Measurements from ENCODE around the gene DMAP1. TPM values are rescaled to one million over a fixed set of nuclear protein-coding genes. Genes with fewer than 3 reads are reported as not detected.

The DMAP1 gene
- total RNA-seq, 2 donors from 2014 or later, result 39.0 to 44.4 TPM

DNA sequence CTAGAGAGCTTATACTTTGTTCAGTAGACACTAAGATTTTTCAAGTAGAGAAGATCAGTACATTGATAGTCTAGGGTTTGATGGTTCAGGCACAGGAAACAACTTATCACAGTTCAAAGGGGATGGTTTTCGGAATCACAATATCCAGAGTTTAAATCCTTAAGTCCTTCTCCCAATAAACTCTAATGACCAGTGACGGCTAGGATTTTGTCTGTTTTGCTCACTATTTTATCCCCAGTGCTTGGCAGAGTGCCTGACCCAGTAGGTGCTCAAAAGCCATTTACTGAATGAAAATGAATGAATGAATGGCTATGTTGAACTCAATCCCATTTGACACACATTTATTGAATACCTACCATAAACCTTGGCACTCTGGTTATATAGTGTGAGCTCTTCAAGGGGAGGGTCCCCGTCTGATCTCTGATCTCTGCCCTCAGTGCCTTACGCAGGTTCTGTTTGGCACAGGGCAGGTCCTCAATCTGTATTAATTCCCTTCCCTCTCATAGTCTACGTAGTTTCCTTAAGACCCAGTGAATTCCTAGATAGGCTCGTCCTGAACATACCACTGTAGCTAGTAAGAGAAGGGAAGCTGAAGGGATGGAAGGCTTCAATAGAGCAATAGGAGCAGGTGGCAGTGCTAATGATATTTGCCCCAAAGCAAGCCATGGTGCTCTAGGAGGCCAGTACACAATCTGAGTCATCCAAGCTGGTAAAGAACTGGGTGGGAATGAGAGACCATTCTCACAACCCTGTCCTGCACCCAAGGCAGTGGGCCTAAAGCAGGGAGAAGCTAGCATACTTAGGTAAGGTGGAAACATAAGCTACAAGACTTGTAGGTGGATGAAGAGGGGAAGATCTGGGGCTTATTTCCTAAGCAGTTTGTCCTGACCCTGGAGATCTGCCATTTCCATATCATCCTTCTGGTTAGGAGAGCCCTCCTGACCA lies 53.4 kb downstream of the DMAP1 start:
- intact Hi-C loops (cut with DNase I, micrococcal nuclease), result no loop called here
- peak in 1 of 2 donors; percentile 42 for DNase-seq
- ATAC-seq, result peak; percentile 48

DNA sequence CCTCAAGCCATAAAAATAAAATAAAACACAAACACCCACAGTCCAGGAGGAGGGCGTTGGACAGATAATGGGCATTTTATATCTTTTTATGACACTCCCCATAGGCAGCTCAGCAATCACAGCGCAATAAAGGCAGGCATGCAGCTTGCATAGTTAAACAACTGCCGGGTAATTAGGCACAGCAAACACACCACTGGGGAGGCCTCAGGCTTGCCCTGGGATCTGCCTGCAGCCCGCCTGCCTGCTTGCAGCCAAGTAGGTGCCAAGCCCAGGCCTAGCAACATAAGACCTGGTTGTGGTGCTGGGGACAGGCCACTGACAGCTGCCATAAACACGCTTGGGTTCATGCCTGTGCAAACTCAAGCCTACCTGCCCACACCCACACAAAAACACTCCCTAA lies 54.2 kb downstream of the DMAP1 start:
- ATAC-seq (peak; percentile 77), DNase-seq (peak; percentile 84 to 97)
- intact Hi-C loops (cut with DNase I, micrococcal nuclease), result no loop called here

DNA sequence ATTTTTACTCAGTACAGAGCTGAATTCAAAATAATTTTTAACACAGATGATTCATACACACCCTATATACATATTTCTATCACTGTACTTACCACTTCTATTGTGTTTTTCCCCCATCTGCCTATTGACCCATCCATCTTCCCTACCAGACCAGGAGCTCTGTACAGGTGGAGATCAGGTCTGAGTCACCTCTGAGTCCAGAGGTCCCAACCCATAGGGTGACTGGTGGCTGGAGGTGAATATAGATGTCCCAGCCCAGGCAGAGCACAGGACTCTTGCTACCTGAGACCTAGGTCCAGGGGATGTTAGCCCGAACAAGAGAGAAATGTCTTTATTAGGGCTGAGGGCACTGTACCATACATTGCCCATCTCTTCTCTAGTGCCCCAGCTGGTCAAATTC lies 54.8 kb downstream of the DMAP1 start:
- intact Hi-C loops (cut with DNase I, micrococcal nuclease), result no loop called here
- DNase-seq (peak in 1 of 2 donors; percentile 51), ATAC-seq (peak; percentile 20)

Other genes starting within 250 kb of the DMAP1 start
- 10 to 100 TPM; 17.8 to 24.7 TPM for gene DPH2, start 243.5 kb upstream of the DMAP1 start, total RNA-seq
- 100 to 1,000 TPM; 166 to 182 TPM for gene ATP6V0B, start 238.5 kb upstream of the DMAP1 start, total RNA-seq
- 10 to 100 TPM; 22.7 to 28.6 TPM for gene B4GALT2, start 234.3 kb upstream of the DMAP1 start, total RNA-seq
- 10 to 100 TPM; 22.4 to 22.6 TPM for gene CCDC24, start 221.9 kb upstream of the DMAP1 start, total RNA-seq
- gene SLC6A9, start 182.0 kb upstream of the DMAP1 start, total RNA-seq, result 10 to 100 TPM; 35.3 to 42.3 TPM
- under 1 TPM in 1 of 2 donors, not detected in 1; 0.11 TPM for gene KLF17, start 94.7 kb upstream of the DMAP1 start, total RNA-seq
- not detected for gene KLF18, start 71.8 kb upstream of the DMAP1 start, total RNA-seq
- 10 to 100 TPM; 25.3 to 30.3 TPM for gene ERI3, start 141.8 kb downstream of the DMAP1 start, total RNA-seq
- gene RNF220, start 191.8 kb downstream of the DMAP1 start, total RNA-seq, result 10 to 100 TPM; 63.9 to 64.3 TPM

All from left colon (tissue), 2 donors.